NCI-H1417 (cell line): ENCODE measurements around the gene CACNA2D1.
"Not testable (repeated sequence)": the region's sequence is repeated elsewhere in the genome, so short reads cannot be mapped to it uniquely, and the experiment has no call there.

Experiments
- DNase-seq, 3 experiments: peaks; one replicate each; lab custom pipeline; 2025; lab: John Stamatoyannopoulos, UW

CACNA2D1 gene

DNA sequence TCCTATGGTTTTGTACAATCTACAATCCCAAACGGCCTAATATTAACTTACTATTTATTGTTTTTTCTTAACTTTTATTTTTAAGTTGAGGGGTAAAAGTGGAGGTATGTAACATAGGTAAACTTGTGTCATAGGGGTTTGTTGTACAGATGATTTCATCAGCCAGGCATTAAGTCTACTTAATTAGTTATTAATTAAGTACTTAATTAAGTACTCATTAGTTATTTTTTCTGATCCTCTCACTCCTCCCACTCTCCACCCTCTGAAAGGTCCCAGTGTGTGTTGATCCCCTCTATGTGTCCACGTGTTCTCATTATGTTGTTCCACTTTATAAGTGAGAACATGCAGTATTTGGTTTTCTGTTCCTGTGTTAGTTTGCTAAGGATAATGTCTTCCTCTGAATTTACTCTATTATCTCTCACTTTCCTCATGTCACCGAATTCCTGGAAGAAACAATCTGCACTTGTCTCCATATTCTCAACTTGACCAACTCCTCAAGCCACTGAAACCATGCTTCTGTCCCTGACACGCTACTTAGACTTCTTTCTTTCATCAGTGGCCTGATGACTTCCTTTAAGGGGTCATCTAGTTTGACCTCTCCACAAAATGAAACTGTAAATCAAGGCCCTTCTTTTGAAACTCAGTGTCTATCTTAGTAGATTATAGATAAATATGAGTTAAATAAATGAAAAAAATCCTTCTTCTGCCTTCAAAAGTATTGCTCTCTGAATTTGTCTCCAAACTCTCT, 9.1 kb downstream of the CACNA2D1 start:
- DNase-seq = no peak

- no peak for DNase-seq
These were observed 10.1 kb downstream of the CACNA2D1 start for GRCh38 chr7:82433507-82433906.

- not testable (repeated sequence) for DNase-seq
These were observed 10.8 kb downstream of the CACNA2D1 start for GRCh38 chr7:82432743-82433142.

GRCh38 chr7:82430500-82431465, 12.8 kb downstream of the CACNA2D1 start:
- no peak for DNase-seq

GRCh38 chr7:82429408-82429807, 14.2 kb downstream of the CACNA2D1 start:
- peak in 2 of 3 experiments; percentile 42 to 76 for DNase-seq

- no peak for DNase-seq
These were observed 15.2 kb downstream of the CACNA2D1 start for GRCh38 chr7:82428186-82428961.

GRCh38 chr7:82423446-82423845, 20.1 kb downstream of the CACNA2D1 start:
- DNase-seq = no peak

GRCh38 chr7:82419200-82419599, 24.4 kb downstream of the CACNA2D1 start:
- peak in 2 of 3 experiments; percentile 83 to 98 for DNase-seq

GRCh38 chr7:82417898-82418297, 25.7 kb downstream of the CACNA2D1 start:
- DNase-seq = no peak

DNA sequence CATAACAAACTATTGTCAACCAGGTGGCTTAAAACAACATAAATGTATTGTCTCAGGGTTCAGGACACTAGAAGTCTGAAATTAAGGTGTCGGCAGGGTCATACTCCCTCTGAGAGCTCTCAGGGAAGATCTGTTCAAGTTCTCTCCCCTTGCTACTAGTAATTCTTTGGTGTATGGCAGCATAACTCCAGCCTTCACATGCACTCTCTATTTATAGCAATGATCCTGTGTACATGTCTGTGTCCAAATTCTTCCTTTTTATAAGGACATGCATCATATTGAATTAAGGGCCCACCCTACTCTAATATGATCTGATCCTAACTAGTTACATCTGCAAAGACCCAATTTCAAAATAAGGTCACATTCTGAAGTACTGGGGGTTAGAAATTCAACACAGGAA, 27.2 kb downstream of the CACNA2D1 start:
- DNase-seq = no peak

DNA sequence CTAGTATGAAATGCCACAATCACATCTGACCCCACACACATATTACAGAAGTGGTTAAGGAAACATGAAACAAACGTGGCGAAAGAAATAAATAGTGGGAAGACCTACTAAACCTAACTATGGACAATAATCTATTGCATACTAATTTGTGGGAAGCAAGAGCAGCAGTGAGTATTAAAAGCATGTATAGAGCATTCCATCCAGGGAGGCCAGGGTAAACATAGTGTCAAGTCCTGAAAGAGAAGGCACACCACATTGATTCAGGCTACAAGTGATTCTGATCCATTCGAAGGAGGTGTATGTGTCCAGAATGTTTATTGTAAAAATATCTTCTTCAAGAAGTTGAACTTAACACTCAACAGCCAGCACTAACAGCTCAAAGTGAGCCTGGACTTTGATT, 29.2 kb downstream of the CACNA2D1 start:
- DNase-seq = no peak

GRCh38 chr7:82413237-82413636, 30.3 kb downstream of the CACNA2D1 start:
- DNase-seq = peak; percentile 56 to 94 (median 85)

GRCh38 chr7:82411732-82412131, 31.8 kb downstream of the CACNA2D1 start:
- no peak for DNase-seq

DNA sequence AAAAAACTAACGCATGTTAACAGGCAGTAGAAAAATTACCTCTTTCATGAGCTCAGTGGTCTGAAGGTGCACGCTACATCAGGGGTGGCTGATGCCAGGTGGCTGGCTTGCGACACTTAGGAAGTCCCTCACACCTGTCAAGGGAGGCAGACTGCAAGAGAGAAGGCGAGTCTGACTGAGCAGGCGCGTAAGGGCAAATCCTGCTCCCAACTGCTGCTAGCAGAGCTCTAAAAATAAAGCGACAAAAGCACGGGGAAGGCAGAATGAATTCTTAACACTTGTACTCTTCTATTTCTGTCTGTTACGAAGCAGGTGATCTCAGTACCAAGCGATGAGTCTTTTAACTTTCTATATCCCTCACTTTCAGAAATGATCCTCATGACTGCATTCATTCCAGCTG, 33.1 kb downstream of the CACNA2D1 start:
- DNase-seq = peak; percentile 66 to 90 (median 79)

- no peak for DNase-seq
These were observed 36.6 kb downstream of the CACNA2D1 start for GRCh38 chr7:82406937-82407336.

DNA sequence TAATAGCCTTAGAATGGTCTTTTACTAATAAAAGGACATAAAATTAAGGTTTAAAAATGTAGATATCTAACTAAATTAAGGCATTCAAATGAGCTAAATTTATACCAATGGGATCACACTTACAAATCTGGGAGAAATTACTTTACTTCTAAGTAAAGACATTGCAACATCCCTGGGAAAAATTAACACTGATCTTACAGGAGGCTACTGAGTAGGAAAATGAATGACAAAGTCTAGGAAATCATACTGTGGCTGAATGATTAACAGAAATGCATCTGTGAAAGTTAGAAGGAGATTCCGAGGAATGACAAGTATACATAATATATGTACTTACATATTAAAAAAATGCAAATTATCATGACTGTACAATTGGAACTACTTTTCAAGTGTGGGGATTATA, 38.3 kb downstream of the CACNA2D1 start:
- DNase-seq = no peak

DNA sequence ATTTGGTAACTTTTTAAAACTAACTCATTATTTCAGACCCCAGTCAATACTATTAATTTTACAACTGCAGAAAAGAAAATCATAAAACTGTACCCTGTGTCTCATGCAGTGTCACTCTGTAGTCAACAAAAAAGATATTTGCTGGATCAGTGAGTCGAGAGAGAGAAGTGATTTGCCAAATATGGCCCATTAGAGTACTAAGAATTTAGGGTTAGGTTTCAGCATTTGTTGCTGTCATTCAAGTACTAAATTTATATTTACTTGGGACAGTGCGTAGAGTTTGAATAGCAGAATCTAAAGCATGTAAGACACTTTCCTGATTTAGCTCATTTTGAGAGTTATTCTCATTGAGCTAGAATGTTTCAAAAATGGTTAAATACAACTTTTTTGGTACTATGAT, 38.9 kb downstream of the CACNA2D1 start:
- no peak for DNase-seq

DNA sequence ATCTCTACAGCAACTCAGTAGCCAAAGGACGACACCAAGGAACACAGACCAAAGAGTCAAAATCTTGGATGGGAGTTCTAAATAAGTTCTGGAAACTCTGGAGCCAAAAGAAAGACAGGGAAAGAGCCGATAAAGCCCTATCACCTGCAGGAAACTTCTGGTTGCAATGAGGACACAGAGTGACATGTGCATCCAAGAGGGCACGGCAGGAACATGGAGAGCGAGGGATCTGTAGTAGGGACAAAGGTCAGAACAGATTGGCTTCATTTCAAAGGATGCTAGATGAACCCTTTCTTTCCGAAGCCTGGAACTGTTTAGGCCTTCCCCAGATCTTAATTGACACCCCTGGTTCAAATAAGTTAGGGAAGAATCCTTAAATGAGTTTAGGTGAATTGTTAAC, 39.5 kb downstream of the CACNA2D1 start:
- no peak for DNase-seq

DNA sequence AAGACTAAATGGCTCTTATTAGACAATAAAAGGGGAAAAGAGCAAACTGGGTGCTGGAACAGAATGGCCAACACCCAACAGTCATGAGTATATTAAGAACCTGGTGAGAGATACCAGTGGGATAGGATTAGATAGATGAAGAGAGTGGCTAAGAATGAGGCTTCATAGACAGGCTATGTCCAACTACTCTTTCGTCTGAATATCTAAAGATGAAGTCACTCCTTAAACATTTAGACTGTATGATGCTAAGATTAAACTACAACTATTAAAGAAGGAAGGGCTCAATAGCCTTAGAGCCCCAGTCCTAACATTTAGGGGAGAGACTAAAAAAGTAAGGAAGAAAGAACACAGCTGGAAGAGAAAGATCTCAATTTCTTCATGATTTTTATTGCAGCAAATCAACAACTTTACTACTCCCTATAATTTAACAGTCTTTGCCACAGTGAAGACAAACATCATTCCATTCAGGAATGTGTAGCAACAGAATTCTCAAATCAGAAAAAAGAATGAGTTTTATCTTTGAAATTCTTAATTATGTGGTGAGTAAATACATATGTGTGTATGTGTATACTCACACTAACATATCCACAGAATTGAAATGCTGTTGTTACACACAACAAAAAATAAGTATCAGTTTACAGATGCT, 45.6 kb downstream of the CACNA2D1 start:
- DNase-seq = no peak

- no peak for DNase-seq
These were observed 47.2 kb downstream of the CACNA2D1 start for GRCh38 chr7:82396343-82396742.

DNA sequence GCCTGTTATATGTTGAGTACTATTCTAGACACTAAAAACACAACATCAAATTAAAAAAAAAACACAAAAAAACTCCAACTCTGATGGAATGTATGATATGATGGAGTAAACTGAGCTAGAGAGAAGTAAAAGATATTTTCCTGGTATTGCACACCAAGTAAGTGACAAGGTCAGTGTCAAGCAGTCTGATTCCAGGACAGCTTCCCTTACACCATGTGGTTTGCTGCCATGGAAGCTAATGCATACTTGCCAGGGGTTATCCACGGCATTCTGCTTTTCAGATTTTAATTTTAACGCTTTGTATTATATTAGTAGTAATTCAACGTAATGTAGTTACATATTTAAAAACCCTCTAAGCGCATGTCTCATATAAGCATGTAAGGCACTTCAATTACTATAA, 48.4 kb downstream of the CACNA2D1 start:
- DNase-seq = no peak

DNA sequence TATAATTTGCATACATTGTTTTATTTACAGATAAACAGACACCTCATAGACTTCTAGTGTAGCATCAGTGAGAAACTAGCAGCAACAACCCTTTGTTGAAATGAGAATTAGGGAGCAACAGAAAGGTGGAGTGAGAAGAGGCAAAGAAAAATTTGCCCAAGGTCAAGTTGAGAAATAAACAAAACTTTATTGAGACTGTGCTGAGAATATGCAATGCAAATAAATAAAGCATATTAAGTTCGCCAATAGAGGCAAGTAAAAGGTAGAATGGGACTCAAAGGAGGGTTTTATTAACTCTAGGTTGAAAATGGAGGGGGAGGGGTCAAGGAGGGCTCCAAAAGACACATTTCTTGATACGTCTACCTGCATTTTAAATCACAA, 49.7 kb downstream of the CACNA2D1 start:
- DNase-seq = no peak
